Esophagus muscularis mucosa (tissue), 4 donors: ENCODE results near the gene SFTPD. TPM values are rescaled to one million over a fixed set of nuclear protein-coding genes. Genes with fewer than 3 reads are reported as not detected.

Experiments used
- DNase-seq: peaks from one replicate; pipeline ENCODE4 v3.0.0-alpha.2; 2017; ENCODE audit errors: extremely low spot score
- H3K27ac ChIP-seq, 4 donors: fragments of 200-600 bp; sonication (generic); replicated peaks in 1 of 4; 1 replicate in 3 of 4; 2 replicates in 1 of 4; pipeline ENCODE4 v1.5.1; 2016 to 2019; ENCODE audit warnings: mild to moderate bottlenecking in 1 of 4
- H3K27me3 ChIP-seq, 4 donors: fragments of 200-600 bp; sonication (generic); one replicate each; pipeline versions ENCODE4 v1.5.1 to v1.6.0; 2016 to 2019
- H3K36me3 ChIP-seq, 4 donors: fragments of 200-600 bp; sonication (generic); one replicate each; pipeline ENCODE4 v1.5.1; 2016 to 2019
- H3K4me1 ChIP-seq, 4 donors: fragments of 200-600 bp; sonication (generic); one replicate each; pipeline ENCODE4 v1.5.1; 2016 to 2019
- H3K4me3 ChIP-seq, 4 donors: fragments of 200-600 bp; sonication (generic); 1 replicate in 2 of 4; 2 replicates in 2 of 4; pipeline ENCODE4 v1.5.1; 2016 to 2019; ENCODE audit warnings: mild to moderate bottlenecking in 4 of 4, moderate library complexity in 1 of 4
- H3K9me3 ChIP-seq, 4 donors: fragments of 200-600 bp; sonication (generic); 1 replicate in 3 of 4; 2 replicates in 1 of 4; pipeline ENCODE4 v1.5.1; 2016 to 2019
- CTCF ChIP-seq, 3 experiments: fragments of 200-600 bp in 2 of 3; fragments of 450-650 bp in 1 of 3; sonication (generic) in 2 of 3; IDR thresholded peaks; one replicate each; pipeline ENCODE4 v1.5.1; 2017 to 2019; ENCODE audit warnings: antibody characterized with exemption in 3 of 3, mild to moderate bottlenecking in 2 of 3, moderate library complexity in 1 of 3
- EP300 ChIP-seq: sonication (generic); formaldehyde crosslinking; IDR thresholded peaks from one replicate; pipeline ENCODE4 v1.6.1; 2017; ENCODE audit warnings: antibody characterized with exemption
- POLR2A ChIP-seq: fragments of 450-650 bp; IDR thresholded peaks from one replicate; pipeline ENCODE4 v1.6.1; 2017; ENCODE audit warnings: antibody characterized with exemption, moderate library complexity, mild to moderate bottlenecking, low read depth
- POLR2AphosphoS5 ChIP-seq, 2 donors: sonication (generic); formaldehyde crosslinking; IDR thresholded peaks; one replicate each; pipeline ENCODE4 v1.6.1; 2017; ENCODE audit warnings: antibody characterized with exemption in 2 of 2
- WGBS: methylation state at CpG from one replicate; pipeline ENCODE4 v1.1.5; 2018; 5-methylcytosine and 5-hydroxymethylcytosine counted together
- intact Hi-C: fragments of 100-400 bp; cut with DNase I; formaldehyde crosslinking; loops from one replicate; pipeline ENCODE4 v1.15.1; 2023
- total RNA-seq, 4 donors: library from RNA; depleted of rRNA; stranded (reverse); fragments of >200 nt; gene quantifications; one replicate each; pipeline versions ENCODE4 v1.1.0 to v1.2.1, GENCODE V29; 2016

The SFTPD gene
- total RNA-seq, 4 donors from 2014 or later: 0.83 to 3.0 (median 1.5) TPM

GRCh38 chr10:79946271-79947082 lies 2.4 kb downstream of the SFTPD start:
- Histone ChIP-seq H3K27ac (no peak overlapping the region), H3K27me3 (peaks cover 0 to 3% (median 0%) of the 10 kb centered on the region in 4 donors), H3K4me1 (no peaks in the 10 kb centered on the region), H3K4me3 (no peak overlapping the region), H3K9me3 (peaks cover 0 to 10% (median 4%) of the 10 kb centered on the region in 4 donors), H3K36me3 (no peaks in the 10 kb centered on the region)
- DNase-seq: peak; percentile 88
- intact Hi-C loops: no loop called here
- TF ChIP-seq POLR2A: no peak
- TF ChIP-seq CTCF (IDR thresholded peaks at IDR 0.05): no peak
- TF ChIP-seq POLR2AphosphoS5 (IDR thresholded peaks at IDR 0.05): no peak
- TF ChIP-seq EP300: no peak
- 70% methylated on average over 8 of the region's 8 CpGs for WGBS

GRCh38 chr10:79944428-79945395 lies 4.2 kb downstream of the SFTPD start:
- 87% methylated on average over 13 of the region's 13 CpGs for WGBS
- peak; percentile 81 for DNase-seq
- intact Hi-C loops: no loop called here

GRCh38 chr10:79943871-79944270 lies 5.0 kb downstream of the SFTPD start:
- intact Hi-C loops: no loop called here
- H3K4me3 ChIP-seq: no peak overlapping the region
- DNase-seq: peak; percentile 70
- 97% methylated on average over 2 of the region's 2 CpGs for WGBS
- H3K36me3 ChIP-seq: no peaks in the 10 kb centered on the region
- TF ChIP-seq EP300 (no peak), CTCF (IDR thresholded peaks at IDR 0.05) (no peak), POLR2AphosphoS5 (IDR thresholded peaks at IDR 0.05) (no peak), POLR2A (no peak)
- no peaks in the 10 kb centered on the region for H3K9me3 ChIP-seq
- no peak overlapping the region for H3K27ac ChIP-seq
- H3K27me3 ChIP-seq: peaks cover 0 to 3% (median 0%) of the 10 kb centered on the region in 4 donors
- H3K4me1 ChIP-seq: no peaks in the 10 kb centered on the region

More at GRCh38 chr10:79944428-79945395, 4.2 kb downstream of the SFTPD start:
- H3K27ac ChIP-seq: no peak overlapping the region
- TF ChIP-seq POLR2AphosphoS5 (IDR thresholded peaks at IDR 0.05): no peak
- no peak for TF ChIP-seq CTCF (IDR thresholded peaks at IDR 0.05)
- no peak for TF ChIP-seq POLR2A
- no peak for TF ChIP-seq EP300
- H3K27me3 ChIP-seq: peaks cover 0 to 3% (median 0%) of the 10 kb centered on the region in 4 donors
- no peak overlapping the region for H3K4me3 ChIP-seq
- H3K36me3 ChIP-seq: no peaks in the 10 kb centered on the region
- H3K4me1 ChIP-seq: no peaks in the 10 kb centered on the region
- H3K9me3 ChIP-seq: no peaks in the 10 kb centered on the region

GRCh38 chr10:79942261-79943185 lies 6.4 kb downstream of the SFTPD start:
- TF ChIP-seq POLR2A: no peak
- no peak for TF ChIP-seq CTCF (IDR thresholded peaks at IDR 0.05)
- TF ChIP-seq POLR2AphosphoS5 (IDR thresholded peaks at IDR 0.05): no peak
- no peak for TF ChIP-seq EP300
- no peak overlapping the region for H3K4me3 ChIP-seq
- WGBS: 89% methylated on average over 6 of the region's 8 CpGs
- no peaks in the 10 kb centered on the region for H3K9me3 ChIP-seq
- intact Hi-C loops: no loop called here
- peaks cover 0 to 3% (median 0%) of the 10 kb centered on the region in 4 donors for H3K27me3 ChIP-seq
- DNase-seq: peak; percentile 87
- peaks cover 0 to 5% (median under 1%) of the 10 kb centered on the region in 4 donors for H3K36me3 ChIP-seq
- no peaks in the 10 kb centered on the region for H3K4me1 ChIP-seq
- no peak overlapping the region for H3K27ac ChIP-seq
